GM12892 (cell line): Measurements from ENCODE around the gene SORCS2.

Experiments used
- DNase-seq: peaks from one replicate; pipeline ENCODE4 v3.0.0; 2011; ENCODE audit not compliant: insufficient read length
- FAIRE-seq: peaks from 2 replicates; lab custom pipeline; 2011; peaks lifted over from hg19 to GRCh38; lab: Jason Lieb, UNC
- POLR2A ChIP-seq: IDR thresholded peaks from 2 replicates; pipeline ENCODE4 v1.6.1; 2011; ENCODE audit warnings: low read depth, low read length, control low read depth
- POLR2AphosphoS5 ChIP-seq: IDR thresholded peaks from 2 replicates; pipeline ENCODE4 v1.6.1; 2011; ENCODE audit warnings: low read depth, low read length, control low read depth
- TAF1 ChIP-seq: IDR thresholded peaks from 2 replicates; pipeline ENCODE4 v1.6.1; 2011; ENCODE audit warnings: low read depth, mild to moderate bottlenecking, control low read depth, low read length, borderline replicate concordance

Gene SORCS2

DNA sequence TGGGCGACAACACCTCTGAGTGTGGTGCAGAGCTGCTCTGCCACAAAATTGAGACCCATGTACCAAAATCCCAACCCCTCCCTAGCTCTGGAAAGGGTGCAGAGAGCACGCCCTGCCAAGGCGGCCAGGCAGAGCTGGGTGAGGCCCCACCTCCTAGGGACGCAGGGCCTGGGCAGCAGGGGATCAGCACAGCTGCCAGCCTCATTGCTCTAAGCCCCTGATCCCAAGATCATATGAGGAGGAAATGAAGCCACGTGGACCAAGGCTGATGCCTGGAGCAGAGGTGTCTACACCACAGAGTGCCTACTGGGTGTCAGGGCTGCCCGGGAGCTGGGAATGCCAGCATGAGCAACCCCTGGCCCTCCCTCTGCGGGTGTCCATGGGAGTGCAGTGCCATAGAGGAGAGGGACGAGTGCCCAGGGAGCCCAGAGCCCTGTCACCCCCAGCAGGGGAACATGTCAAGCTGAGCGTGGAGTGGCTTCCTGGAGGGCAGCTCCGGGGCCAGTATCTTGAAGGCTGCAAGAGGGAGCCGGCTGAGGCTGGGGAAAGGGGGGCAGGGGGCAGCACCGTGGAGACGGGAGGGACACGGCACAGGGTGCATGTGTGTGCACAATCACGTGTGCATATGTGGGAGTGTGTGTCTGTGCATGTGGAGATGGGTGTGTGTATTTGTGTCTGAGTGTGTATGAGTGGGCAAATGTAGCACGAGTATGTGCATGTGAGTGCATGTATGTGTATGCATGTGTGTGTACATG lies 306.3 kb downstream of the SORCS2 start:
- DNase-seq (no peak), FAIRE-seq (no peak)
- no peak for TF ChIP-seq TAF1
- no peak for TF ChIP-seq POLR2A
- no peak for TF ChIP-seq POLR2AphosphoS5

DNA sequence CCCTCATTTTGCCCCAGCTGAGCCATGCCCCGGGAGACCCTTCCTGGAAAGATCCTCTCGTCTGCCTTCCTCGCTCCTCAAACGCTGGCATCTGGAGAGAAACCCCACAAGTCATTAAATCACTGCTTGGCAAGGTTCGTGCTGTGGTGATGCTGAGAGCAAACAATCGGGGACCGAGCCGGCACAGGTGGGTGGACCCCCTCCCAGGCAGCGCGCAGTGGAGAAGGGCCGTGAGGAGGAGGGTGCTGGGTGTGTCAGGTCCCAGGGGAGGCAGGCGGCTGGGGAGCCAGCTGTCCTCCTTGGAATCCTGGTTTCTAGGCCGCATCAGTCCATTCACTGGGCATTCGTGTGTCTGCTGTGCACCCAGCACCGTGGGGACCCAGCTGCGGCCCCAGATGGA lies 307.3 kb downstream of the SORCS2 start:
- TF ChIP-seq POLR2AphosphoS5 (no peak), POLR2A (no peak), TAF1 (no peak)
- FAIRE-seq (no peak), DNase-seq (no peak)

DNA sequence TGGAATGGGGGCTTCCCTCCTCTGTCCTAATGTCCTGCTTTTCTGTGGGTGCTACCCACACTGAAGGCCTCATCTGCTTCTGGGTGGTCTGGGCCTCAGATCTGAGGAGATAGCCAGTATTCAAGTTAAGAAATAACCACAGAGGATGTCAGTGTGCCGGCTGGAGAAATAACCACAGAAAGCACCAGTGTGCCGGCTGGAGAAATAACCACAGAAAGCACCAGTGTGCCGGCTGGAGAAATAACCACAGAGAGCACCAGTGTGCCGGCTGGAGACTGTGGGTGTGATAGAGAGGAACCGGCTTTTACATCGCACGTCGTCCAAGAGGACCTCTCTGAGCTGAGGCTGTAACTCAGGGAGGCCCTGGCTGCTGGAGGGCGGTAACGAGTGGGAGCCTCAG lies 308.1 kb downstream of the SORCS2 start:
- FAIRE-seq (no peak), DNase-seq (no peak)
- TF ChIP-seq TAF1 (no peak), POLR2A (no peak), POLR2AphosphoS5 (no peak)

DNA sequence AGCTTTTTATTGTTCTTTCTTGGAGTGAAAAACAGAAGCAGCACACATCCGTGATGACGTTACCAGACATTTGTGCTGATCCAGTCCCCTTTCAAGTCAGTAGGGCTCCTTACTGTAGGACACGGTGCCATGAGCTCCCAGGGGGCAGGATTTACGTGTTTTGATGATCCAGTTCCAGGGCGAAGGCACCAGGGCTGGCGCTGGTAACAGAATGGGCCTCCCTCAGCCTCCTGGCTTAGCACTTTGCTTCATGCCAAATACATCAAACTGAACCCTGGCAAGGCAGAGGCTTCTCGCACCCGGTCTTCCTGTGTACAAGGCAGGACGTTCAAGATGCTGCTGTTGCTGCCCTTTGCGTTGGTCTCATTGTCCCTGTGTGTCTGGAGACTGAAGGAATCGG lies 309.0 kb downstream of the SORCS2 start:
- DNase-seq (no peak), FAIRE-seq (no peak)
- no peak for TF ChIP-seq TAF1

DNA sequence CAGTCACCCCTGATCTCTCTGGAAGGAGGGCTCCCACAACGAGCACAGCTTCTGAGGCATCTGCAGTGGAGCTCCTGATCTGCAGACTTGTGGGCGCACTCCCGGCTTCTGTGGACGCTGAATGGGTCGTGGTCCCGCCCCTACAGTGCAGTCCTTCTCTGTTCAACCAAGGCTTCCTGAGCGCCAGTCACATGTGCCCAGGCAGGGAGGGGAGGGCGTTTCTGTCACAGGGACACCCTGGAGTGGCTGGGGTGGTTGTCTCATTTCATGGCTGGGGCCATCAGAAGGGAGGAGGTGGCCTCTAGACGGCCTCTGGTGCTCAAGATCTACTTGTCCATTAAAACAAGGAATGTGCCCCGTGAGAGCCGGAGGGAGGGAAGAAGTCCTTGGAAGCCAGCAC lies 309.5 kb downstream of the SORCS2 start:
- DNase-seq (no peak), FAIRE-seq (no peak)
- TF ChIP-seq TAF1 (no peak), POLR2AphosphoS5 (no peak), POLR2A (no peak)

DNA sequence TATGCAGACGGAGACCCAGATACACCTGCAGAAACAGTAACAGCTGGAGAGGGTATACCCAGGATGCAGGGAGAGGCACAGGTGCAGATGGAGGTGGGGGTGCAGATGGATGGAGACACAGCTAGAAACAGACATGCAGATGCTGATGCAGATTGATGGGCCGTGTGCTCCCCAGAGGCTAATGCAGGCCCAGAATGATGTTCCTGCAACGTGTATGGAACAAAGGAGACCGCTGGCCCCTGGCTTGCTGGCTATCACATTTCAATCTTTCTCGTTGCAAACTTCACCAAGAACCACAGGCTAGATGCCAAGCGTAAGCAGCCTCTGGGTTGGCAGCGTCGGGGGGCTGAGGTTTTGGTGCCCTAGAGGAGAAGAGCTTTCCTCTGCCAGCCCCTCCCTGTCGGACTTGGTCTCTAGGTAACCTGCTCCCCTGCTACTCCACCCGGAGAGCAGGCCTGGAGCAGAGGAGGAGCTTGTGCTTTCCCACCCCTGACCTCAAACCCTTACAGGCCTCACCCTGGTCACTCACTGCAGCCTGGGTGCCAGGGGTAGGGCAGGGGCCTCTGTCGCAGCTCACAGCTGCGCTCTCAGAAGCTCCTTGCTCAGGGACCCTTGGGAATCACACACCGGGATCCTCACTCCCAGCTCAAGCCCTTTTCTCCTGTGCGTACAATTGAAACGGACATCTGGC lies 311.4 kb downstream of the SORCS2 start:
- no peak for FAIRE-seq
- TF ChIP-seq TAF1 (no peak), POLR2A (no peak), POLR2AphosphoS5 (no peak)
- DNase-seq, result no peak

DNA sequence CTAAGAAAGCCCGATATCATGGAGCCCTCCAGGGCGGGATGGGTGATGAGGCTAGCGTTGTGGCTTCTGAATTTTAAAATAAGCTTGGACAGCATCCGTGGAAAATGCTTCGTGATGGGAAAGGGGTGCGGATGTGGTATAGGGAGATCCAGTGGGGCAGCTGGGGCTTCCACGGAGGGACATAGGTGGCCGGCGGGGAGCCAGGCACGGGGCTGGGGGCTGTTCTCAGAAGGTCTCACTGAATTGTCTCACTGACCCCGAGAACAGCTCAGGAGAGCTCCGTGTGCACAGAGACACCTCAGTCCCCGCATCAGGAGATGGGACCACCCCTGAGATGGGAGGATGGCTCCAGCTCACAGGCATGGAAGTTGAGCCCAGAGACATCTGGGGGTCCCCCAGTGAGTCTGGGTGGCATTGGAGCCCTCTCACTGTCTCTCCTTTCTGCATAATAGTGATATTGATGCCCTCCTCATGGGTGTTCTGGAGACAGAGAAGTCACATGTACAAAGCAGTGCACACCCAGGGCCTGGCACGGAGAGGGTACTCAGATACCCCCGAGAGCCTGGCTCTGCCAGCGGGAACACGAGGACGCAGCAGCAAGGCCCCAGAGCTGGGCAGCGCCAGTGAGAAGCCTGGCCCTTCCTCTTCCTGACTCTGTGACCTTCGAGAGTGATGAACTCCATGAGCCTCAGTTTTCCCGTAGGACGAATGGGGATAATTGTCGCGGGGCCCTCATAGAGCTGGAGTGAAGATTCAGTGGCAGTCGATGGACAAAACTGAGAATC lies 313.0 kb downstream of the SORCS2 start:
- FAIRE-seq (no peak), DNase-seq (no peak)
- TF ChIP-seq POLR2AphosphoS5 (no peak), TAF1 (no peak), POLR2A (no peak)

DNA sequence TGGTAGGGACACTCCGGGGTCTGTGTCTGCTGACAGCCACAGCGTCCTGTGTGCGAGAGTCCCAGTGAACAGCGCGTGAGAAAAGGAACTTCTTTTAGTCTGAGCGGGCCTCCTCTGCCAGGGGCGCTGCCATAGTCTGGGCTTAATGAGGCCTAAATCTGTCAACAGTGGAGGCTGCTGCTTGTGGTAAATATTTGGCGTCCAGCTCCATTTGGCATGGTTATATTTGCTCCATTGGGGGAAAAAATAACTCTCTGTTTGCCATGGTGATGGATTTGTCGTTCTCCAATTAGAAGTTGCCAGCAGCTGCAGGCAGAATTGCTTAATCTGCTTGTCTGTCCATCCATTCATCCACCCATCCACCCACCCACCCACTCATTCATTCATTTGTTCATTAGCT lies 313.8 kb downstream of the SORCS2 start:
- FAIRE-seq (no peak), DNase-seq (no peak)
- no peak for TF ChIP-seq POLR2AphosphoS5
- TF ChIP-seq POLR2A, result no peak
- no peak for TF ChIP-seq TAF1

DNA sequence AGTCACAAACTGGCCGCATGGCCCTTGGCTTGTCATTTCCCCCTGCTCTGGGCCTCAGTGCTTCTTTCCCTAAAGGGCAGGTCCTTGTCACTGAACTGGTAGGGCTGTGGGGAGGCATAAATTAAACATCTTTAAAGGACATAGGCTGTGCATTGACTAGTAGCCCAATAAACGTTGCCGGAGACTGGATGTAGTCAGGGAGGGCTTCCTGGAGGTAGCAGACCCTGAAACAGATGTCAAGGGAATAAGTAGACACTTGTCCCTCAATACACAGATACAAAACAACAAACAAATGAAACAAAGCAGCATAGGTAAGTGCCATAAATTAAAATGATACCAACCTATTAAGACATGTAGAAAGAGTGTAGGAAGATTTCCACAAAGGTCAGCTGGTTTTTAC lies 314.2 kb downstream of the SORCS2 start:
- no peak for TF ChIP-seq TAF1
- TF ChIP-seq POLR2AphosphoS5, result no peak
- no peak for TF ChIP-seq POLR2A
- no peak for DNase-seq
- no peak for FAIRE-seq

DNA sequence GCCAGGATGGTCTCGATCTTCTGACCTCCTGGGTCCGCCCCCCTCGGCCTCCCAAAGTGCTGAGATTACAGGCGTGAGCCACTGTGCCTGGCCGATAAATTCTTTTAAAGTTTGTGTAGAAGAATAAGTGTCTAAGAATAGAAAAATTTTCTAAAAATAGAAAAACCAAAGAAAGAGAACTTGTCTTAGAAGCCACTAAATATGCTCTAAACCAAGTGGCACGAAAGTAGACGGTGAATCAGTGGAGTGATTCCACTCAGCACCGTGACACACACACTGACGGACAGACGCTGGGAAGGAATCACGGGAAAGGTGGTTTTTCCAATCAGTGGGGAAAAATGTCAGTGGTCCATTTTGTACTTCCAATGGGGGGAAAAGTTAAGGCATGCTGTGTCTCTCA lies 315.0 kb downstream of the SORCS2 start:
- DNase-seq (no peak), FAIRE-seq (no peak)
- no peak for TF ChIP-seq TAF1

DNA sequence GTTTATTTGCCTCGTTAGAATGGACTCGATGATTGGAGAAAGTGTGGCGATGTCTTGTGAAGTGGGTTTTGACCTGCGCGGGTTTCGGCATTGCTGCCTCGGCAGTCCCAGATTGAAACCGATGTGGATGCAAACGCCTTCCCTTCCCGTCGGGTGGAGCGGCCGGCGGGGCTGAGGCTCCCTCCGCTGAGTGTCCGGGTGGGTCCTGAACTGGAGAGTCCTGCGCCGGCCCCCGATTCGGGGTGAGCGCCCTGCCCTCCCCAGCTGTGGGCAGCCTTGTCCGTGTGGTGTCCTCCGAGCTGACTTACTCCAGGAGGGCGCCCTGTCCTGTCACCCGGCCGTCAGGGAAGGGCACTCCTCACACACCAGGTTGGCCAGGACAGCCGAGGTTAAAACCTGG lies 317.7 kb downstream of the SORCS2 start:
- no peak for FAIRE-seq
- TF ChIP-seq POLR2AphosphoS5 (no peak), POLR2A (no peak)

DNA sequence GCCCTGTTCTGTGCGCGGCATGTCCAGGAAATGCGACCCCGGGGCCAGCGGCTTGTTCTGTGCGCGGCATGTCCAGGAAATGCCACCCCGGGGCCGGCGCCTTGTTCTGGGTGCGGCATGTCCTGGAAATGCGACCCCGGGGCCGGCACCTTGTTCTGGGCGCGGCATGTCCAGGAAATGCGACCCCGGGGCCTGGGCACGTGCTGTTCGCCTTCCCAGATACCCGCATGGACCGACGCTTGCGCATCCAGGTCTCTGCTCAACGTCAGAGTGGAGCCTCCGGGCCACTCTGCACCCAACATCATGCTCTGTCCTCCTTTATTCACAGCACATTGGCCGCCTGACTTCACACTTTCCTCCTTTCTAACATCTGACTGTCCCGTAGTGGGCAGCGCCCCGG lies 318.2 kb downstream of the SORCS2 start:
- FAIRE-seq (no peak), DNase-seq (no peak)
- TF ChIP-seq POLR2AphosphoS5 (no peak), TAF1 (no peak), POLR2A (no peak)

More for the DNA sequence above, 317.7 kb downstream of the SORCS2 start:
- no peak for DNase-seq

DNA sequence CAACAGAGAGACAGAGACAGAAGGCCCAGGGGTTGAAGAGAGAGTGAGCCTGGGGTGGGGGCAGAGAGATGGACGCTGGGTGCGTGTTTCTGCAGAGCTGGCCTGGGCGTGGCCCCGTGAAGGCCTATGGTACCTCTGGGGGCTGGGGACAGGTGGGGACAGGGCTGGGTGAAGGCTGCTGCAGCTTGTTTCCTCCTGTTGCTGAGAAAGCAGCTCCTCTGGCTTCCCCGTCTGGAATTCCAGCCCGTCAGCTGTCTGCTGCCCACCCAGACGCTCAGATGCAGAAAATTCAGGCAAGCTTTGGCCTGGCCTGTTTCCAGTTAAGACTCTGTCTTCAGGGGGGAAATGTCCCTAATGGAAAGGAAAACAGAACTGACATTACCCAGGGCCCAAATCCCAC lies 319.2 kb downstream of the SORCS2 start:
- no peak for FAIRE-seq

More for the DNA sequence above, 319.2 kb downstream of the SORCS2 start:
- TF ChIP-seq TAF1 (no peak), POLR2A (no peak)
- DNase-seq, result no peak
